ENCODE measurements around the gene SERPINH1. TPM values are rescaled to one million over a fixed set of nuclear protein-coding genes. Genes with fewer than 3 reads are reported as not detected.
A peak's percentile ranks its signal among the peaks of the same experiment; 100 is the strongest.

Gene SERPINH1
- total RNA-seq: 65.8 TPM
- long read RNA-seq, transcript SERPINH1-201 (5 exons, 2,225 nt): major isoform, 16 of 22 reads
- long read RNA-seq, partial matches to known transcripts: 2 of 22 reads
- long read RNA-seq, other reads (novel, unspliced or antisense): 4 of 22 reads

DNA sequence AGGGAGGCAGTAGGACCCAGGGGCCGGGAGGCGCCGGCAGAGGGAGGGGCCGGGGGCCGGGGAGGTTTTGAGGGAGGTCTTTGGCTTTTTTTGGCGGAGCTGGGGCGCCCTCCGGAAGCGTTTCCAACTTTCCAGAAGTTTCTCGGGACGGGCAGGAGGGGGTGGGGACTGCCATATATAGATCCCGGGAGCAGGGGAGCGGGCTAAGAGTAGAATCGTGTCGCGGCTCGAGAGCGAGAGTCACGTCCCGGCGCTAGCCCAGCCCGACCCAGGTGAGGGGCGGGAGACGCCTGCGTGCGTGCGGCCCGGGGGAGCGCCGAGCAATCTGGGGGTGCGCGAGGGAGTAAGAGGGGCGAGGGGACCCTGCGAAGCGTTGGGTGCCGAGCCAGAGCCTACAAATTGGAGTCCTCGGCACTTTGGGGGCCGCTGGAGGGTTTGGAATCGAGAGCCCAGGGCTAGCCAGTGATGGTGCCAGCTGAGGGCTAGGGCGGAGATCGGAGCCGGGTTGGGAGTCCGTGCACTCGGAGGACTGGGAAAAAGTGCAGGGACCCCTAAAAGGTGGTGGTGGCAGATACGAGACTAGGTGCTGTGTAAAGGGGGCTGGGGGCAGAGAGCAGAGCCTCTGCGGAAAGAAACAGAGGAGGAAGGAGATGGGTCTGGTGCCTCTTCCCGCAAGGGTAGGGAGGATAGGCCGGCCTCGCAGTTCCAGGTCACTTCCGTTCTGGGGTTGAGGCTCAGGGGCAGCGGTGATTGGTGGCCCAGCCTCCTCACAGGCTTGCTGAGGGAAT, at the start of gene SERPINH1:
Gene SERPINH1, plus strand, starts transcription at position 206 of the 788 bp plus-strand sequence. CDS start 4,097 bp downstream, outside the sequence.
- intact Hi-C loops (cut with DNase I): loop anchor here (2.0 kb wide), 1 partner anchor 21 kb away; no protein-coding TSS in a partner anchor
- peak; percentile 87 for DNase-seq (ENCODE audit: missing footprints)
- peak; percentile 83 for ATAC-seq

DNA sequence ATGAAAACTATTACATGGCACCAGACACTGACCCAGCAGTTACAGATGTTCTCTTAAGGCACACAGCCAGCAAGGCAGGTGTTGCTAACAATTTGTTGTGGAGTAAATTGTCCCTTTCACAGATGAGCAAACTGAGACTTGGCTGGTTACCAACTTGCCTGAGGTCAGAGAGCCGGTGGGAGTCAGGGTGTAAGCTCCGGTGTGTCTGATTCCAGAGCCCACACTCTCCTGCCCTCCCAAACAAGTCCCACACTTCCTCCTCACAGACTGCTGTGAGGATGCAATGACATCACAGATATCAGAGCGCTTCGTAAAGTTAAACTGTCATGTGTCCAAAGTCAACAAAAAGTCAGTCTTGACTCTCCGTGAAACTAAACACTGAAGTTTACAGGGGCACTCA, 48.8 kb upstream of the SERPINH1 start:
- DNase-seq (ENCODE audit: missing footprints) (no peak), ATAC-seq (no peak)
- intact Hi-C loops (cut with DNase I): no loop called here

DNA sequence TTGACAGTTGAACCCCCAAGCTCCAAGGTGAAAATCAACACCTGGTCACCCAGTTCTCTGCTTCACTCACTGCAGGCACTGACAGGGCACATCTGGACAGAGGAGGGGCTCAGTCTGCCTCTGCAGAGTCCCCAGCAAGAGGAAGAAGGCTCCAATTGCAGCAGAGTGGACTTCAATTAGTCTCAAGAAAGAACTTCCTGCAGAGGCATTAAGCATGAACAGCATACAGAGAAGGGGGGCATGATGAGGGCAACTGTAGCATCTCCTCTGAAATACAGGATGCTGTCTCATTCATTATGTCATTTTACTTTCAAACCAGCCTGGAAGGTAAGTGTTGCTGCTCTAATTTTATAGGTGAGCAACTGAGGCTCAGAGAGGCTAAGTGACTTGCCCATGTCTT, 47.5 kb upstream of the SERPINH1 start:
- ATAC-seq: no peak
- intact Hi-C loops (cut with DNase I): no loop called here
- no peak for DNase-seq (ENCODE audit: missing footprints)

DNA sequence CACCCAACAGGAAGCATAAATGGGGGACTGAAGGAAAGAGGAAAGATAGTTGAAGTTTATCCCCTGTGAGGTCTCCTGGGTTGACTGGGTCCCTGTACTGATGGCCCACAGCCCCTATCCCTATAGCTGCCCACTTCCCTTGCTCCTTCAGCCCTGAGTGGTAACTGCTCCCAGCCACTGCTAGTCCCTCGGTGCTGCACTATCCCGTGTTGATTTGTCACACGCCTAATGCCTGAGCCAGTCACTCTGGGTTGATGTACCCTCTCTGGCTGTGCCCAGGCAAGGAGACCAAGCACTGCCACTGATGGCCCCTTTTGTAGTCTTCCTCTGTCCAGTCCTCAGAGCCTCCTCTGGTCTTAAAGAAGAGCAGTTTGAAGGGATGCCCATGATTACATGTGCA, 45.9 kb upstream of the SERPINH1 start:
- intact Hi-C loops (cut with DNase I): no loop called here
- ATAC-seq (no peak), DNase-seq (ENCODE audit: missing footprints) (no peak)

DNA sequence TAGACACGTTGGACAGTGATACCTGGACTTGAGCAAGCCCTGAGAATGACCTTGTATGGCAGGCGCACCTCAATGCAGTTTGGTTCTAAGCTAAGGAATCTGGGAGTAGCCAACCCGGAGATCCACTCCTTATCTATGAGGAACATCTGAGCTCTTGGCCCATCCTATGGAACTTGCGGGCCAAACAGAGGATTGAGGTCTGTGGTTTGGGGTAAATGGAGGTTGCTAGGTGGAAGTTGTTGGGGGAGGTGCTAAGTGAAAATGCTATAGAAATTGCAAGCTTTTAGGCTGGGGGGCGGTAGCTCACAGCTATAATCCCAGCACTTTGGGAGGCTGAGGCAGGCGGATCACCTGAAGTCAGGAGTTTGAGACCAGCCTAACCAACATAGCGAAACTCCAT, 45.2 kb upstream of the SERPINH1 start:
- DNase-seq (ENCODE audit: missing footprints) (no peak), ATAC-seq (no peak)
- intact Hi-C loops (cut with DNase I): no loop called here

DNA sequence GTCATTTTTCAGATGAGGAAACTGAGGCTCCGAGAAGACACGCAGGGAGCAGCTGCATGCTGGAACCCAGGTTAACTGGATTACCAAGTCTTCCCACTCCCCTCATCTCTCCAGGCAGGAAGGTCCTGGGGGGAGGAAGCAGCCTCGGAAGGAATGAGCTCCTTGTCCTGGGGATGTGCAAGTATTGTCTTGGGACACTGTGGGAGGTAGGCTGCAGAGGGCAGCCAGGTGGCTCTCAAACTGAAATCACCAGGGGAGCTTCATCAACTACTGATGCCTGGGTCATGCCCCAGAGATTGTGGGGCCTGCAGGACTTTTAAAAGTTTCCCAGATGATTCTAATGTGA, 43.9 kb upstream of the SERPINH1 start:
- no peak for ATAC-seq
- intact Hi-C loops (cut with DNase I): no loop called here

DNA sequence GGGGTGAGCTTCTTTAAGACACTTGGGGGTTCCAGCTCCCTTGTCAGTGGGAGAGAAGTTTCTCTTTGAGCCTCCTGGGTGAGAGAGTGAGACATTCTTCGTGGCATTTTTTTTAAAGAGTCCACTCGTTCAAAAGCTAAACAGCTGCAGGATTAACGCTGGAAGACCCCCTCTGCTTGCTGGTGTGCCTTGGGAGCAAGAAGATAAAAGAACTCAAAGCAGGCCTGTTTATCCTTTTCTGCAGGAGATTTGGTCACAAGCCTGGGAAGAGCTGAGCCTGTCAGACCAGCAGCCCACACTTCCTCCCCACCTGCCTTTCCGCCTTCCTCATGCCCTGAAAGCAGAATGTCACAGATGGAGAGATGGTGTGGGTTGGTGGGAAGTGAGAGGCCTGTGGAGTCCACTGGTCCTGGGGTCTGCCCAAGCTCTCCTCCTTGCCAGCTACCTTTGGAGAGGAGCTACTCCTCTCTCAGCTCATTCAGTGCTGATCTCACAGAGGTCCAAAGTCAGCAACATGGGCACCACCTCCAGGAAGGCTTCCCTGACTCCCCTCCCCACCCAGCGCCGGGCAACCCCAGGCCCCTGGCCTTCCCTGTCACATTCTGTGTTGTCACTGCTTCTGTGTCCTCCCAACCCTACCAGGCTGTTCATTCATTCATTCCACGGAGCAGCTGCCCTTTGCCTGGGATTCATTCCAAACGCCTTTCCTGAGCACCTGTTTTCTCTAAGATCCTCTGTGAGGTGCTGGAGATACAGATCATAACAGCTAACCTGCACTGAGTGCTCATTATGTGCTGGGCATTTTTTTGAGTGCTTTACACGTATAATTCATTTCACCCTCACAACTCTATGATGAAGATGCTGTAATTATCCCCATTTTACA, 43.0 kb upstream of the SERPINH1 start:
- ATAC-seq: no peak
- intact Hi-C loops (cut with DNase I): no loop called here

More for the DNA sequence above, 43.9 kb upstream of the SERPINH1 start:
- no peak for DNase-seq (ENCODE audit: missing footprints)

DNA sequence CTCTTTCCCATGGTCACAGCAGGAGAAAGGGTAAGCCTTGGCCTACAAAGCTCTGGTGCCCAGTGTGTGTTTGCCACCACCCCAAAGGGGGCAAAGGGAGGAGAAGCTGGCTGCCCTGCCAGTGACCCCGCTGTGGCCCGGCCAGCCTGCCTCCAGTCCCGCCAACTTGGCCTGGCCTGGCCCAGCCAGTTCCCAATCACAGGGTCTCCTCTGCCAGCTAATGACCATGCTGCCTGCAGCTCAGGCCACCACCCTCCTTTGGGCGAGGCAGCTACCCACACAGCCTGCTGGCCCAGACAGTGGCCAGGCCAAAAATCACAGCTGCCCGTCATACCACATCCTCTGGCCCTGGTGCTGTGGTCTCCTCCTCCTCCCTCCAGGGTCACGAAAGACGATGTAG, 41.4 kb upstream of the SERPINH1 start:
- intact Hi-C loops (cut with DNase I): no loop called here
- ATAC-seq (no peak), DNase-seq (ENCODE audit: missing footprints) (no peak)

More for the DNA sequence above, 43.0 kb upstream of the SERPINH1 start:
- no peak for DNase-seq (ENCODE audit: missing footprints)

DNA sequence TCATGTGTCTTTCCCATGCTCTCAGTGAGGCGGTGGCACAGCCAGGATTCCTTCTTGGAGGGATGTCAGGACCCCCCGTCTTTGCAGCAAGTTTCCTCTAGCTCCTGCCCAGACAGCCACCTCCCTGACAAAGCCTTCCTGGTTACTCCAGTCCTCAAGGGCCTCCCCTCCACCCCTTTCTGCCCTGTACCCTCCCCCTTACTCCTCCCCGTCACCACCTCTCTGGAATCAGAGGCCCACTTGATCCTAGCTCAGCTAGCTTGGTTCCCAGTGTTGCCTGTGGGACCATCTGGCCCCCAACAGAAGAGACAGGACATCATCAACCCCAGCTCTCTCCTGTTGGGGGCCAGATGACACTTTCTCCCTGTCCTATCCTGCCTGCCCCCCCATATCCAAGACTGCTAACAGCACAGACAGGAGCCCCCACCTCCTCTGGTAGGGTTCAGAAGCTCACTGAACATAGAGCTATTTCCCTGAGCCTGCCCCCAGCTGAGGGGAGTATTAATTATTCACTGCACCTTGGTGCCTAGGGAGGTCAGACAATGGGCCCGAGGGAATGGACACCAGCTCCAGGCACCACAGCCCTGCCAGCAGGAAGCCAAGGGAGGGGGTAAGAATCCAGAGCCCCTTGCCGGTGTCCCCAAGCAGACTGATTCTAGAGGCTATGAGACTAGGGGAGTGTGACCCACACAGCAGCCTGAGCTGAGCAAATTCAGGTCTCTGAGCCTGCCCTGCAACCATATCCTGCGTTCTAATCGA, 39.6 kb upstream of the SERPINH1 start:
- ATAC-seq (no peak), DNase-seq (ENCODE audit: missing footprints) (no peak)
- intact Hi-C loops (cut with DNase I): no loop called here

DNA sequence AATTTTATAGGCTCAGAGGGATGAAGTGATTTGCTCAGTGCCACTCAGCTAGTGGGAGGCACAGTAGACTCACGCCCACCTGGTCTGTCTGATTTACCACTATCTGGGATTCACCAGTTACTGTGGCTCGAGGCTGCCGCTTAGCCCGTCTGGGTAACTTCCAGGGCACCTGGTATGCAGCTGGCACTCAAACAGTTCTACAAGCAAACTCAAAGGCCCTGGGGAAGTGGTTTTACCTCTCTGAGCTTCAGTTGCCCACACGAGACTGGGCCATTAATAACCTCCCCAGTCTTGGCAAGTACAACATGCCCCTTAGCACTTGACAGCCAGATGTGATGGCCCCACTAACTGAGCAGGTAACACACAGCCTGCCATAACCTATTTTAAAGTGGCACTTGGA, 38.9 kb upstream of the SERPINH1 start:
- intact Hi-C loops (cut with DNase I): no loop called here
- ATAC-seq: no peak
- no peak for DNase-seq (ENCODE audit: missing footprints)

DNA sequence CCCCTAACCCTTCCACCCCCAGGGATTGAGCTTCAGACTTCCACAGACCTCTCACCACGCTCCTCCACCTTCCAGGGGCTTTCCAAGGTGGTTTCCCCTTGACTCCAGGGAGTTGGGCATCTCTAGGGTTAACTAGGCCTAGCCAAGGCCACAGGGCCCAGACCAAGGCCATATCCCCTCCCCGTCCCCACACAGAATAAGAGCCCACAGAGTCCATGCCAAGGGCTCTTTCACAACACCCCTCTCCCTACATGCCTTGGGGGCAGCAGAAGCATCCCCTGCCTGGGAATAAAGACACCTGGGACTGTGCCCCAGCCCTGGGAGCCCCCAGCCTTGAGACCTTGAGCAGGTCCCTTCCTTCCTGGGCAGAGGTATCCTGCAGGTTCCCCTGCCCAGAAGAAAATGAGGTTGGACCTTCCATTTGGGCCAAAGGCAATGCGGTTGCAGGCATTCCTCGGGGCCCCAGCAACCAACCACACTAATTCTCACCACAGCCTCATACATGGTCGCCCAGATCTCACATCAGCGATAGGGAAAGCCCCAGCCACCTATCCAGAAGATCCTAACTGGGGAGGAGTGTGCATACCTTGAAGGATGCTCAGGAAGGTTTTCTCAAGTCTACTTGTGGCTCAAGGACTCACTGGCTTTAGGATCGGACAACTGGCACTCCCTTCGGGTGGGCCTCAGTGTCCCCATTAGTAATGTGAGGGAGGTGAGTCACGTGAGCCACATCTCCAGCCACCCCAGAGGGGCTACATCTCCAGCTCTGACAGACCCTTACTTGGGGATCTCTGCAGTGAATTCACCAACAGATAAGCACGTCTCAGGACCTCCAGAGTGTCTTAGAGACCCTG, 38.0 kb upstream of the SERPINH1 start:
- ATAC-seq (no peak), DNase-seq (ENCODE audit: missing footprints) (no peak)
- intact Hi-C loops (cut with DNase I): no loop called here

DNA sequence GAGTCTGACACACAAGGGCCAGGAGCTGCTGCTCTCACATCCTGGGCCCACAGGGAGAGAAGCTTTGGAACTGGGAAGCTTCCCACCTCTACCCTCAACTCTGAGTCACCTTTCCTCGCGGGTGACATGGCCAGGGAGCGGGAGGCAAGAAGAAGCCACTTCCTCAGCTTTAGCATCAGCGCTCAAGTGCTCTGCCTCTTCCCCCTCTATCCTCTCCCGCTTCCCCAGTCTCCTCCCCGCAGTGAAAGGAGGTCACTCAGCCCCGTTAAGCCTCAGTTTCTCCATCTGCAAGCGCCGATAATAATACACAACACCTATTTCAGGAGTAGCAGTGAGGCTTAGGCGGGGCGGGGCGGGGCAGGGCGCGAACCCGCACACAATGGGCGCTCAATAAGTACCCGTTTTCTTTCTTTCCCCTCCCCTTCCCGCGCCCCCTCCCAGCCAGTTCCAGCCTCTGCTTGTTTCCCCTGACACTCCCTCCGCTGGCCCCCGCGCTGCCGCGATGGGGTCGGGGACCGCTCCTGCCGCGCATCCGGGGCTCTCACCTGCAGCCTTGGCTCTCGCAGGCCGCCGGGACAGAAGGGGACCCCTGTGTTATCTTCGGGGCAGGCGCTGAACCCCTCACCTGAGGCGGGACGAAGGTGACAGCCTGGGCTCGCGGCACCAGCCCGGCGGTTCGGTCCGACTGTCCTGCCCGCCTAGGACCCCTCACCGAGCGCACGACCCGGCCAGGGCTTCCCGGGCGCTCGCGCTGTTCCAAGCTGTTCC, 37.2 kb upstream of the SERPINH1 start:
- ATAC-seq: no peak
- DNase-seq (ENCODE audit: missing footprints): no peak
- intact Hi-C loops (cut with DNase I): loop anchor here (1.0 kb wide), 2 partner anchors 48 to 80 kb away; no protein-coding TSS in a partner anchor

DNA sequence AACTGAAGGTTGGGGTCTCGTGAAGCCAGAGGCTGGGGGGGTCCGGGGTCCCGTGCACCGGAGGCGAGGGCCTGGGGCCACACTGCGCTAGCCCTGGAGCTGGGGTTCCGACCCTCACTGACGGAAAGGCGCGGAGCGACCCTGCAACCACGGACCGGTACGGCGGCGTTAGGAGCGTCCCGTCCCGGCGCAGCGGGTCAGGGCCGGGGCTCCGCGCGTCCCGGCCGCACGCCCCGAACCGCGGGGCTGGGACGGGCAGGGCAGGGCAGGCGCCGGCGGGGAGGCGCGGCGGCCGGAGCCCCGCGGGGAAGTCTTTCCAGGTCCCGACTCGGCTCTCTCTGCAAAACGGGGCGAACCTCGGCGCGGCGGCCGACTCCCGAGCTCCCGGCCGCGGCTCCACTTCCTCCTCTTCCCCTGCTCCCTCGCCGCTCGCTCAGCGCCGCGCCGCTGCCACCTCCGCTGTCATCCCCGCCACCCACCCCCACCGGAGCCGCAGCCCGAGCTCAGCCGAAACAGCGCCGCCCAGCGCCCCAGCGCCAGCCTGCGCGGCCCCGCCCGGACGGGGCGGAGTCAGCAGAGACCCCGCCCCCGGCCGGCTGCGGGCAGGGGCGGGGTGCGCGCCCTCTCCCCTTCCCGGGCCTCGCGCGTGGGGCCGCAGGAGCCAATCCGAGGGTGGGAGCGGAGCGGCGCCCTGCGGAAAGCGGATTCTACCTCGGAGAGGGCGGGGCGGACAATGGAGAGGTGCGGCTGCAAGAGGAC, 36.4 kb upstream of the SERPINH1 start, which contains the start of gene GDPD5:
Gene GDPD5, minus strand, starts transcription at position 509 of the 759 bp plus-strand sequence. CDS start 48,206 bp downstream, outside the sequence.
- peak; percentile 91 for DNase-seq (ENCODE audit: missing footprints)
- ATAC-seq: peak; percentile 98
- intact Hi-C loops (cut with DNase I): loop anchor here (1.0 kb wide), 2 partner anchors 48 to 80 kb away; no protein-coding TSS in a partner anchor

DNA sequence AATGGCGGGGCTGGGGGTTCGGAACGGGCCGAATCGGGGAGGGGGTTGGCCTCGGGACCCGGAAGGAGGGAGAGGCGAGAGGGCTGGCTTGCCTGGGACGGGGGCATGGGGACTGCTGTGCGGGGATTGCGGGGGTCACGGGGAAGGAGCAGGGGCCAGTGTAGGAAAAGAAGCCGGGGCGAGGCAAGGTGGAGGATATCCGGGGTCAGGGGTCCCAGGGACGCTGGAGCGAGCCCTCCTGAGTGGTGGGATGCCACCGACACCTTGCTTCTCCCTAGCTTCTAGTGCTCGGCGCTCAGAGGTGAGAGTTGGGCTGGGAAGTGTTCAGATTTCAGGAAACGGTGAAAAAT, 35.9 kb upstream of the SERPINH1 start:
- intact Hi-C loops (cut with DNase I): no loop called here

DNA sequence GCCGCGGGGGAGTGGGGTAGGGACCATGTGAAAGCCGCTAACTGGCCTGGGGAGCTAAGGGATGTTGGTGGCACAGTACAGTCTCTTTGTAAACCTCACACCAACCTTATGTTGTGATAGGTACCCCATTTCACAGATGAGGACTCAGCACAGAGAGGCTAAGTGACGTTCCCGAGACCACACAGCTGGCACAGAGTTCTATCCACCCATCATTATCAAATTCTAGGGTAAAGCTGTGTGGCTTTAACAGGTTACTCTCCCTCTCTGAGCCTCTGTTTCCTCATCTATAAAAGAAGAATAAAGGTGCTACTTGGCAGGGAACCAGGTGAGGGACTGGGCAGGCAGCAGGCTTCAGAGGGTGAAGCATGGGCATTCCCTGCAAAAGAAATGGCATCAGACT, 34.9 kb upstream of the SERPINH1 start:
- intact Hi-C loops (cut with DNase I): no loop called here
- ATAC-seq: no peak
- DNase-seq (ENCODE audit: missing footprints): no peak

More for the DNA sequence above, 35.9 kb upstream of the SERPINH1 start:
- ATAC-seq (no peak), DNase-seq (ENCODE audit: missing footprints) (no peak)

DNA sequence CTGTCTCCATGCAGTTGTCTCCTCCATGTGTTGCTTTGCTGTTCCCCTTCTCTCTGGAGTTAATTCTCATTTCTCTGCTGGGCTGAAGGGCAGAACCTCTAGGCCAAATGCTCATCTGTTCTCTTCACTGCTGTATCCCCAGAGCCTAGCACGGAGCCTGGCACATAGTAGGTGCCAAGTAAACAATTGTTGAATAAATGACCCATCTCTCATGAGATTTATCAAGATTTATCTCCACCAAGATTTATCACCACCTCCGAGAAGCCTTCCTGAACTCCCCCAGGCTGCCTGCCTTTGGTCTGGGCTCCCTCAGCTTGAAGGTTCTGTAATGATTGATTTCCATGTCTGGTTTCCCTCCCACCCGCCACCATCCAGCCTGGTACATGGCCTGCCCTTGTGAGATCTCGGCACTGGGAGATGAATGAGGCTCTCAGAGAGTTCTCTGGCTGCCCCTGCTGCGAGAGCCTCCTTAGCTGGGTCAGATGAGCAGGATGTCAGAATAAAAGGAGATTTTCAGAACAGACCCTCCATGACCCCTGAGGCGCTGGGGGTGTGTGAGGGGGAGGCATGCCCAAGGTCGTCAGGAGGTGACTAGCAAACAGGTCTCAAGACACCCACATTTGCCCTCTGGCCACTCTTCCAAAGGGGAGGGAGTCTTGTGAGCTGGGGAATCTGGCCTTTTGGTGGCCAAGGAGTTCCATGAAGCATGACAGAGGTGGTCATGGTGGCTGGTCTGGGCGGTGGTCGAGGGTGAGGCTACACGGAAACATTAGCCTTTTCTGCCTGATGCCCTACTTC, 33.9 kb upstream of the SERPINH1 start:
- intact Hi-C loops (cut with DNase I): no loop called here
- DNase-seq (ENCODE audit: missing footprints) (no peak), ATAC-seq (no peak)
